Mesenchymal stem cell (in vitro differentiated cells and primary cell): ENCODE measurements around the gene HIVEP2.
A peak's percentile ranks its signal among the peaks of the same experiment; 100 is the strongest.

Experiments
- DNase-seq: peaks from one replicate; pipeline ENCODE4 v3.0.0-alpha.2; 2013
- H2AFZ ChIP-seq: one replicate; pipeline ENCODE4 v1.6.1; 2013; ENCODE audit warnings: low read depth, mild to moderate bottlenecking, control low read depth, inconsistent platforms, low read length, moderate library complexity
- H2AK5ac ChIP-seq: 2 replicates; pipeline ENCODE4 v1.6.1; 2013; ENCODE audit warnings: low read length, moderate library complexity, mild to moderate bottlenecking, inconsistent platforms; ENCODE audit not compliant: severe bottlenecking
- H2BK120ac ChIP-seq: one replicate; pipeline ENCODE4 v1.6.1; 2013; ENCODE audit warnings: low read depth, mild to moderate bottlenecking, inconsistent platforms, low read length, moderate library complexity
- H2BK12ac ChIP-seq, 2 experiments: one replicate each; pipeline ENCODE4 v1.6.1; 2013; ENCODE audit warnings: inconsistent platforms in 2 of 2, low read length in 2 of 2, mild to moderate bottlenecking in 2 of 2, moderate library complexity in 2 of 2, control low read depth in 1 of 2
- H2BK15ac ChIP-seq: one replicate; pipeline ENCODE4 v1.6.1; 2013; ENCODE audit warnings: mild to moderate bottlenecking, low read depth, inconsistent platforms; ENCODE audit not compliant: poor library complexity, severe bottlenecking
- H2BK5ac ChIP-seq: 2 replicates; pipeline ENCODE4 v1.6.1; 2013; ENCODE audit warnings: low read depth, mild to moderate bottlenecking, low read length, control low read depth, inconsistent platforms; ENCODE audit not compliant: poor library complexity, severe bottlenecking
- H3K14ac ChIP-seq, 2 experiments: one replicate each; pipeline ENCODE4 v1.6.1; 2013; ENCODE audit warnings: inconsistent platforms in 2 of 2, low read length in 2 of 2, control low read depth in 1 of 2, mild to moderate bottlenecking in 1 of 2, moderate library complexity in 1 of 2
- H3K18ac ChIP-seq, 2 experiments: one replicate each; pipeline ENCODE4 v1.6.1; 2013; ENCODE audit warnings: inconsistent platforms in 2 of 2, low read length in 2 of 2, control low read depth in 1 of 2, low read depth in 1 of 2, mild to moderate bottlenecking in 1 of 2
- H3K23ac ChIP-seq, 2 experiments: one replicate each; pipeline ENCODE4 v1.6.1; 2013; ENCODE audit warnings: inconsistent platforms in 2 of 2, low read length in 2 of 2, mild to moderate bottlenecking in 2 of 2, moderate library complexity in 2 of 2, control low read depth in 1 of 2
- H3K27ac ChIP-seq: 2 replicates; pipeline ENCODE4 v1.5.1; 2013; ENCODE audit warnings: mild to moderate bottlenecking, moderate library complexity, low read length, control low read depth, inconsistent platforms; ENCODE audit not compliant: poor library complexity, severe bottlenecking
- H3K27me3 ChIP-seq, 2 experiments: 2 replicates each; pipeline versions ENCODE4 v1.6.1 to v1.7.0; 2013; ENCODE audit warnings: low read length in 2 of 2, mild to moderate bottlenecking in 2 of 2, moderate library complexity in 2 of 2, control low read depth in 1 of 2, inconsistent platforms in 1 of 2; ENCODE audit not compliant: control insufficient read depth in 1 of 2, insufficient read depth in 1 of 2
- H3K36me3 ChIP-seq, 2 experiments: 2 replicates each; pipeline versions ENCODE4 v1.6.1 to v1.7.0; 2013; ENCODE audit warnings: low read length in 2 of 2, control low read depth in 1 of 2, inconsistent platforms in 1 of 2, low read depth in 1 of 2, mild to moderate bottlenecking in 1 of 2; ENCODE audit not compliant: insufficient read depth in 2 of 2, control insufficient read depth in 1 of 2
- H3K4ac ChIP-seq, 2 experiments: one replicate each; pipeline ENCODE4 v1.6.1; 2013; ENCODE audit warnings: inconsistent platforms in 2 of 2, low read length in 2 of 2, mild to moderate bottlenecking in 2 of 2, moderate library complexity in 2 of 2, control low read depth in 1 of 2, low read depth in 1 of 2
- H3K4me1 ChIP-seq: 2 replicates; pipeline ENCODE4 v1.6.1; 2013; ENCODE audit warnings: low read depth, low read length, control low read depth; ENCODE audit not compliant: control insufficient read depth, insufficient read depth
- H3K4me2 ChIP-seq: 2 replicates; pipeline ENCODE4 v1.6.1; 2013; ENCODE audit warnings: low read length, mild to moderate bottlenecking, inconsistent platforms; ENCODE audit not compliant: poor library complexity, severe bottlenecking
- H3K4me3 ChIP-seq, 2 experiments: 2 replicates each; pipeline versions ENCODE4 v1.5.1 to v1.7.0; 2013; ENCODE audit warnings: low read length in 2 of 2, mild to moderate bottlenecking in 2 of 2, control low read depth in 1 of 2, low read depth in 1 of 2; ENCODE audit not compliant: insufficient read depth in 1 of 2
- H3K79me1 ChIP-seq: replicated peaks from 2 replicates; pipeline ENCODE4 v1.6.1; 2013; ENCODE audit warnings: mild to moderate bottlenecking, control low read depth, low read length, inconsistent platforms; ENCODE audit not compliant: poor library complexity, severe bottlenecking
- H3K9ac ChIP-seq: 2 replicates; pipeline ENCODE4 v1.7.0; 2013; ENCODE audit warnings: mild to moderate bottlenecking, low read length, moderate library complexity
- H3K9me3 ChIP-seq: 2 replicates; pipeline ENCODE4 v1.7.0; 2013; ENCODE audit warnings: mild to moderate bottlenecking, low read length; ENCODE audit not compliant: control insufficient read depth
- H4K8ac ChIP-seq: one replicate; pipeline ENCODE4 v1.6.1; 2013; ENCODE audit warnings: inconsistent platforms, mild to moderate bottlenecking, low read length, moderate library complexity
- H4K91ac ChIP-seq: one replicate; pipeline ENCODE4 v1.6.1; 2013; ENCODE audit warnings: mild to moderate bottlenecking, low read length, inconsistent platforms
- WGBS: methylation state at CpG from one replicate; pipeline ENCODE4 v1.1.7; 2013; ENCODE audit warnings: mixed read lengths; 5-methylcytosine and 5-hydroxymethylcytosine counted together

HIVEP2 gene

DNA sequence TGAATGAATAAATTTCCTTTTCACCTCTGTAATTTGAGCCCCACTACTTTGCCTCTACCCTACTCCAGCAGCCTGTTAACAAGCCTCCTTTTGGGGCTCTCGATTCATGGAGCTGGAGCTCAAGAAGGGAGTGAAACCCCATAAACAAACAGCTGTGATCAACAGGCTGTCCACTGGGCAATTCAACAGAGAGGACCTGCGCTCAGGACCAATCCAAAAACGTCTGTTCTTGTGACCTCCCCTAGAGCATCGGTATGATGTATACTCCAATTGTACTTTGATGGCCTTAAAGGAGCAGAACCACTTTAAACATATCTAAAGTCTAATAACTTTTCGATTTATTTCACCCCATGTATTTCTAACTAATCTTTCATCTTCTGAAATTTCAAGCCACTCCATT is 37.4 kb downstream of the HIVEP2 start:
- H3K23ac ChIP-seq: no peak overlapping the region
- H2BK15ac ChIP-seq: no peak overlapping the region
- DNase-seq: no peak
- no peak overlapping the region for H3K18ac ChIP-seq
- H3K9me3 ChIP-seq: no peaks in the 10 kb centered on the region
- H3K4ac ChIP-seq: no peak overlapping the region
- H3K9ac ChIP-seq: no peak overlapping the region
- no peak overlapping the region for H2BK5ac ChIP-seq
- no peak overlapping the region for H2AFZ ChIP-seq
- no peak overlapping the region for H2AK5ac ChIP-seq
- H3K4me2 ChIP-seq: no peak overlapping the region
- H3K27me3 ChIP-seq: no peaks in the 10 kb centered on the region
- H3K79me1 ChIP-seq: peaks cover 6% of the 10 kb centered on the region
- H3K36me3 ChIP-seq: peaks cover 0 to 4% of the 10 kb centered on the region in 2 experiments
- no peak overlapping the region for H4K8ac ChIP-seq
- H2BK12ac ChIP-seq: peak overlapping the region in 1 of 2 experiments; percentile 28
- H3K27ac ChIP-seq: no peak overlapping the region
- H2BK120ac ChIP-seq: no peak overlapping the region
- H3K14ac ChIP-seq: no peak overlapping the region
- H3K4me3 ChIP-seq: no peak overlapping the region
- H3K4me1 ChIP-seq: no peaks in the 10 kb centered on the region
- whole genome bisulfite sequencing: 86% methylated on average over 5 of the region's 5 CpGs
- H4K91ac ChIP-seq: no peak overlapping the region

DNA sequence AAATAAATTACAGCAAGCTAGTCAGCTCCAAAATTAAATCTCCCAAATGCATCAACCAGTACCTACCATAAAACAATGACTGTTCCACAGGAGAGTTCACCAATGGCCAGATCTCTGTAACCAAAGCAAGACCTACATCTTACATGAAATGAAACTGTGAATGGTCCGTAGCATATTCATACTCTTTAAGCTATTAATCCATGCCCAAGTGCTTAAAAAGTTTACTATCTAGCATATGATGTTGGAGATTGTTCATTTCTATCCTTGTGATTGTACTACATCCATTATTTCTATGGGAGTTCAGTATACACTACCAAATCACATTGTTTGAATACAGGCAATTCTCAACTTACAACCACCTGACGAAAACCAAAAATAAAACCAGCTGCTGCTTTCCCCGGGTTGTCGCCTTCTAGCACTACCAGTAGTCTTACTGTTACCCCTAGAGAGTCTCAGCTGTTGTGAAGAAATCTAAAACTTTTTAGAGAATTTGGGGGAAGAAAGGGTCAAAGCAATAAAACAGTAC is 38.0 kb downstream of the HIVEP2 start:
- H3K4me2 ChIP-seq: no peak overlapping the region
- H2BK5ac ChIP-seq: no peak overlapping the region
- H3K27me3 ChIP-seq: no peaks in the 10 kb centered on the region
- no peak overlapping the region for H2AK5ac ChIP-seq
- no peak overlapping the region for H3K23ac ChIP-seq
- H2BK120ac ChIP-seq: no peak overlapping the region
- H3K9ac ChIP-seq: no peak overlapping the region
- WGBS: no CpG with 5 or more reads among the region's 4 CpGs
- H3K4ac ChIP-seq: no peak overlapping the region
- no peak overlapping the region for H2BK12ac ChIP-seq
- H3K4me1 ChIP-seq: no peaks in the 10 kb centered on the region
- no peak overlapping the region for H2AFZ ChIP-seq
- H2BK15ac ChIP-seq: no peak overlapping the region
- H3K4me3 ChIP-seq: no peak overlapping the region
- peaks cover 3% of the 10 kb centered on the region for H3K79me1 ChIP-seq
- no peak overlapping the region for H4K91ac ChIP-seq
- H3K18ac ChIP-seq: no peak overlapping the region
- H3K9me3 ChIP-seq: no peaks in the 10 kb centered on the region
- H4K8ac ChIP-seq: no peak overlapping the region
- peaks cover 0 to 4% of the 10 kb centered on the region in 2 experiments for H3K36me3 ChIP-seq
- no peak overlapping the region for H3K27ac ChIP-seq
- no peak overlapping the region for H3K14ac ChIP-seq
- no peak for DNase-seq

- 67% methylated on average over 1 of the region's 1 CpG for WGBS
- H3K4me1 ChIP-seq: peaks cover 4% of the 10 kb centered on the region
- H2BK12ac ChIP-seq: no peak overlapping the region
- no peaks in the 10 kb centered on the region for H3K9me3 ChIP-seq
- H3K27ac ChIP-seq: no peak overlapping the region
- no peak overlapping the region for H3K4ac ChIP-seq
- no peak overlapping the region for H2BK15ac ChIP-seq
- H3K27me3 ChIP-seq: no peaks in the 10 kb centered on the region
- no peak overlapping the region for H3K4me3 ChIP-seq
- H3K79me1 ChIP-seq: peaks cover 7% of the 10 kb centered on the region
- no peak overlapping the region for H2AFZ ChIP-seq
- no peak overlapping the region for H3K14ac ChIP-seq
- no peak overlapping the region for H2AK5ac ChIP-seq
- H3K9ac ChIP-seq: peak overlapping the region; percentile 86
- no peak overlapping the region for H2BK5ac ChIP-seq
- no peak overlapping the region for H4K91ac ChIP-seq
- peak; percentile 43 for DNase-seq
- H4K8ac ChIP-seq: no peak overlapping the region
- no peak overlapping the region for H3K18ac ChIP-seq
- no peak overlapping the region for H2BK120ac ChIP-seq
- no peaks in the 10 kb centered on the region for H3K36me3 ChIP-seq
- H3K23ac ChIP-seq: no peak overlapping the region
- H3K4me2 ChIP-seq: no peak overlapping the region
These were observed 41.2 kb downstream of the HIVEP2 start for GRCh38 chr6:142903812-142904211.

- Histone ChIP-seq H3K14ac (no peak overlapping the region), H3K36me3 (no peaks in the 10 kb centered on the region), H4K8ac (no peak overlapping the region), H3K27ac (peak overlapping the region; percentile 75), H3K79me1 (peaks cover 14% of the 10 kb centered on the region), H2BK15ac (no peak overlapping the region), H3K4me3 (peak overlapping the region in 1 of 2 experiments; percentile 39), H2BK120ac (no peak overlapping the region), H3K4me2 (peak overlapping the region; percentile 27), H3K27me3 (no peaks in the 10 kb centered on the region), H3K4me1 (peaks cover 4% of the 10 kb centered on the region), H2AFZ (no peak overlapping the region), H3K18ac (no peak overlapping the region), H2AK5ac (no peak overlapping the region), H2BK5ac (no peak overlapping the region), H3K4ac (no peak overlapping the region), H3K9ac (peak overlapping the region; percentile 86), H2BK12ac (no peak overlapping the region), H3K23ac (no peak overlapping the region), H3K9me3 (no peaks in the 10 kb centered on the region), H4K91ac (no peak overlapping the region)
- peak; percentile 98 for DNase-seq
- WGBS: 0% methylated on average over 1 of the region's 4 CpGs
These were observed 42.3 kb downstream of the HIVEP2 start for GRCh38 chr6:142902636-142903053.
